Activated B cell treated with CpG ODN at 0.5 μM for 24 hours (primary cell): Measurements from ENCODE around the gene TIGD1. TPM values are rescaled to one million over a fixed set of nuclear protein-coding genes. Genes with fewer than 3 reads are reported as not detected.

Experiments used
- ATAC-seq: fragments of 200-7000 bp; cut with Tn5 transposase; one replicate; pipeline ENCODE4 v1.10.0; 2021; ENCODE audit warnings: low read depth, mild to moderate bottlenecking, moderate library complexity
- CTCF ChIA-PET: fragments of 350-600 bp; sonication (Branson Sonifier 250); formaldehyde crosslinking; loops from one replicate; lab custom pipeline; 2021; ENCODE audit warnings: antibody characterized with exemption; lab: Charles Lee
- POLR2A ChIA-PET: fragments of 350-600 bp; sonication (Branson Sonifier 250); formaldehyde crosslinking; loops from one replicate; lab custom pipeline; 2021; ENCODE audit warnings: antibody characterized with exemption; lab: Charles Lee
- DNase-seq: peaks from one replicate; pipeline ENCODE4 v3.0.0; 2022
- H3K27ac Mint-ChIP-seq: one replicate; pipeline ENCODE4 v1.8.0; 2020; ENCODE audit warnings: mixed read lengths
- H3K27me3 Mint-ChIP-seq: one replicate; pipeline ENCODE4 v1.8.0; 2021; ENCODE audit warnings: mixed read lengths
- H3K36me3 Mint-ChIP-seq: one replicate; pipeline ENCODE4 v1.8.0; 2021; ENCODE audit warnings: low read depth, mixed read lengths
- H3K4me1 Mint-ChIP-seq: one replicate; pipeline ENCODE4 v1.8.0; 2021; ENCODE audit warnings: mixed read lengths
- H3K4me3 Mint-ChIP-seq: one replicate; pipeline ENCODE4 v1.8.0; 2020; ENCODE audit warnings: mild to moderate bottlenecking, mixed read lengths
- H3K9me3 Mint-ChIP-seq: one replicate; pipeline ENCODE4 v1.8.0; 2020; ENCODE audit warnings: mixed read lengths
- CTCF ChIP-seq: fragments of 200-600 bp; IDR thresholded peaks from one replicate; pipeline ENCODE4 v1.8.0; 2022; ENCODE audit warnings: antibody characterized with exemption, mild to moderate bottlenecking
- intact Hi-C: fragments of 100-400 bp; cut with micrococcal nuclease; formaldehyde crosslinking; loops from one replicate; pipeline ENCODE4 v1.15.1; 2024
- total RNA-seq: library from RNA; stranded (reverse); gene quantifications from 2 replicates; pipeline ENCODE4 v1.2.3, GENCODE V29; 2022

The TIGD1 gene
- total RNA-seq, 1 donor from 2014 or later, result 8.8 TPM

GRCh38 chr2:232584238-232584637 lies 33.9 kb upstream of the TIGD1 start:
- H3K36me3 Mint-ChIP-seq, result peaks cover 52% of the 10 kb centered on the region
- no peak overlapping the region for H3K27ac Mint-ChIP-seq
- CTCF ChIA-PET, result no interaction called here

GRCh38 chr2:232581725-232582124 lies 31.4 kb upstream of the TIGD1 start:
- no peak overlapping the region for H3K27ac Mint-ChIP-seq
- no peaks in the 10 kb centered on the region for H3K9me3 Mint-ChIP-seq
- peaks cover 68% of the 10 kb centered on the region for H3K36me3 Mint-ChIP-seq
- no peak overlapping the region for H3K4me3 Mint-ChIP-seq
- no peaks in the 10 kb centered on the region for H3K27me3 Mint-ChIP-seq
- peaks cover 6% of the 10 kb centered on the region for H3K4me1 Mint-ChIP-seq
- ChIA-PET POLR2A (no interaction called here), CTCF (no interaction called here)
- no peak for TF ChIP-seq CTCF
- intact Hi-C loops, result no loop called here
- ATAC-seq (no peak), DNase-seq (no peak)

More at GRCh38 chr2:232584238-232584637, 33.9 kb upstream of the TIGD1 start:
- POLR2A ChIA-PET, result no interaction called here
- Mint-ChIP-seq H3K4me1 (peaks cover 6% of the 10 kb centered on the region), H3K27me3 (no peaks in the 10 kb centered on the region), H3K9me3 (no peaks in the 10 kb centered on the region), H3K4me3 (no peak overlapping the region)
- no peak for TF ChIP-seq CTCF
- DNase-seq, result no peak
- ATAC-seq, result no peak
- intact Hi-C loops, result no loop called here

- DNase-seq (no peak), ATAC-seq (no peak)
- Mint-ChIP-seq H3K9me3 (no peaks in the 10 kb centered on the region), H3K4me3 (no peak overlapping the region), H3K27ac (no peak overlapping the region), H3K27me3 (no peaks in the 10 kb centered on the region), H3K4me1 (peaks cover 6% of the 10 kb centered on the region), H3K36me3 (peaks cover 75% of the 10 kb centered on the region)
- ChIA-PET CTCF (no interaction called here), POLR2A (no interaction called here)
- intact Hi-C loops, result no loop called here
- TF ChIP-seq CTCF, result no peak
These were observed 30.3 kb upstream of the TIGD1 start for GRCh38 chr2:232580648-232580981.

- no peaks in the 10 kb centered on the region for H3K27me3 Mint-ChIP-seq
- DNase-seq (no peak), ATAC-seq (no peak)
- TF ChIP-seq CTCF, result no peak
- H3K36me3 Mint-ChIP-seq, result peaks cover 80% of the 10 kb centered on the region
- no peak overlapping the region for H3K27ac Mint-ChIP-seq
- ChIA-PET CTCF (no interaction called here), POLR2A (no interaction called here)
- intact Hi-C loops, result no loop called here
- H3K4me1 Mint-ChIP-seq, result peaks cover 6% of the 10 kb centered on the region
- no peak overlapping the region for H3K4me3 Mint-ChIP-seq
- H3K9me3 Mint-ChIP-seq, result no peaks in the 10 kb centered on the region
These were observed 28.3 kb upstream of the TIGD1 start for GRCh38 chr2:232578626-232579025.

GRCh38 chr2:232577841-232578240 lies 27.5 kb upstream of the TIGD1 start:
- Mint-ChIP-seq H3K27ac (no peak overlapping the region), H3K4me3 (no peak overlapping the region), H3K9me3 (no peaks in the 10 kb centered on the region), H3K4me1 (peaks cover 6% of the 10 kb centered on the region), H3K27me3 (no peaks in the 10 kb centered on the region), H3K36me3 (peaks cover 81% of the 10 kb centered on the region)
- TF ChIP-seq CTCF, result no peak
- no peak for ATAC-seq
- DNase-seq, result no peak
- intact Hi-C loops, result no loop called here
- CTCF ChIA-PET, result no interaction called here
- POLR2A ChIA-PET, result no interaction called here
